Spleen (tissue), 11 donors: ENCODE results near the gene BCO2. TPM values are rescaled to one million over a fixed set of nuclear protein-coding genes. Genes with fewer than 3 reads are reported as not detected.

Source experiments
- DNase-seq: peaks from one replicate; pipeline ENCODE4 v3.0.0-alpha.2; 2020
- H3K27ac ChIP-seq, 8 donors: fragments of 200-600 bp; sonication (generic) in 7 of 8; 1 replicate in 4 of 8; 2 replicates in 4 of 8; pipeline versions ENCODE4 v1.5.0 to v1.8.0; 2016 to 2021; ENCODE audit warnings: inconsistent platforms in 4 of 8, mild to moderate bottlenecking in 4 of 8, moderate library complexity in 1 of 8
- H3K27me3 ChIP-seq, 7 donors: fragments of 200-600 bp; sonication (generic) in 6 of 7; replicated peaks in 1 of 7; 1 replicate in 4 of 7; 2 replicates in 3 of 7; pipeline versions ENCODE4 v1.5.0 to v1.8.0; 2016 to 2021; ENCODE audit warnings: inconsistent platforms in 3 of 7, mild to moderate bottlenecking in 1 of 7
- H3K36me3 ChIP-seq, 6 donors: fragments of 200-600 bp; sonication (generic) in 5 of 6; 1 replicate in 4 of 6; 2 replicates in 2 of 6; pipeline versions ENCODE4 v1.5.0 to v1.8.0; 2016 to 2021; ENCODE audit warnings: inconsistent platforms in 2 of 6
- H3K4me1 ChIP-seq, 6 donors: fragments of 200-600 bp; sonication (generic) in 5 of 6; 1 replicate in 3 of 6; 2 replicates in 3 of 6; pipeline versions ENCODE4 v1.5.0 to v1.8.0; 2016 to 2021; ENCODE audit warnings: inconsistent platforms in 3 of 6
- H3K4me3 ChIP-seq, 8 donors: fragments of 200-600 bp; sonication (generic) in 7 of 8; 1 replicate in 4 of 8; 2 replicates in 4 of 8; pipeline versions ENCODE4 v1.5.0 to v1.8.0; 2016 to 2021; ENCODE audit warnings: inconsistent platforms in 4 of 8, mild to moderate bottlenecking in 4 of 8, moderate library complexity in 2 of 8
- H3K9me3 ChIP-seq, 8 donors: fragments of 200-600 bp; sonication (generic) in 7 of 8; 1 replicate in 4 of 8; 2 replicates in 4 of 8; pipeline versions ENCODE4 v1.5.0 to v1.8.0; 2016 to 2021; ENCODE audit warnings: inconsistent platforms in 4 of 8
- POLR2A ChIP-seq, 3 donors: fragments of 450-650 bp; IDR thresholded peaks; one replicate each; pipeline ENCODE4 v1.5.1; 2017; ENCODE audit warnings: antibody characterized with exemption in 3 of 3, mild to moderate bottlenecking in 1 of 3
- POLR2AphosphoS5 ChIP-seq, 3 donors: sonication (generic); formaldehyde crosslinking; IDR thresholded peaks; one replicate each; pipeline ENCODE4 v1.5.1; 2017; ENCODE audit warnings: antibody characterized with exemption in 3 of 3
- WGBS, 5 donors: extraction: QIAGEN DNeasy Blood & Tissue Kit in 3 of 5; methylation state at CpG; one replicate each; pipeline versions ENCODE4 v1.1.5 to v1.1.7; 2013 to 2018; 5-methylcytosine and 5-hydroxymethylcytosine counted together
- intact Hi-C: fragments of 100-400 bp; cut with DNase I; formaldehyde crosslinking; loops from one replicate; pipeline ENCODE4 v1.15.0; 2023; ENCODE audit warnings: low total_unique reads
- polyA plus RNA-seq, 3 donors: library from polyadenylated mRNA; stranded (reverse); fragments of 200-250 nt; gene quantifications; one replicate each; pipeline ENCODE4 v1.2.1, GENCODE V29; 2013
- total RNA-seq, 7 donors: library from RNA; depleted of rRNA in 3 of 7; stranded (reverse); fragments of >200 nt in 3 of 7; fragmentation: NEBNext Ultra II Directional in 4 of 7; extraction: Animal tissue kit (Norgen Biotek cat#: 25700) in 4 of 7; gene quantifications; one replicate each; pipeline versions ENCODE4 v1.1.0 to v1.2.1, GENCODE V29; 2016 to 2021
- TF ChIP-seq, protein P1 (sequence below), 11 experiments: fragments of 200-600 bp in 7 of 11; fragments of 450-650 bp in 4 of 11; sonication (generic) in 4 of 11; IDR thresholded peaks in 8 of 11; conservative IDR thresholded peaks in 3 of 11; 1 replicate in 7 of 11; 2 replicates in 4 of 11; pipeline versions ENCODE4 v1.4.0 to v1.8.0; 2016 to 2021; ENCODE audit warnings: antibody characterized with exemption in 11 of 11, inconsistent platforms in 4 of 11, mild to moderate bottlenecking in 1 of 11
- donor health status: healthy with polysubstance abuse.
- donor health status: DM: no; HTN: no; CAD: no; lungs with moderate emphysema.
- donor health status: DM: no; HTN: no; CAD: no.
- donor health status: Bipolar disorder and iron deficiency.
- donor health status: healthy.
- donor health status: DM: no; HTN: no; CAD: no.
- donor health status: DM: yes; HTN: yes; CAD: no.

Gene BCO2
- total and polyA plus RNA-seq, 10 donors, result 1.6 to 7.8 (median 3.8) TPM

DNA sequence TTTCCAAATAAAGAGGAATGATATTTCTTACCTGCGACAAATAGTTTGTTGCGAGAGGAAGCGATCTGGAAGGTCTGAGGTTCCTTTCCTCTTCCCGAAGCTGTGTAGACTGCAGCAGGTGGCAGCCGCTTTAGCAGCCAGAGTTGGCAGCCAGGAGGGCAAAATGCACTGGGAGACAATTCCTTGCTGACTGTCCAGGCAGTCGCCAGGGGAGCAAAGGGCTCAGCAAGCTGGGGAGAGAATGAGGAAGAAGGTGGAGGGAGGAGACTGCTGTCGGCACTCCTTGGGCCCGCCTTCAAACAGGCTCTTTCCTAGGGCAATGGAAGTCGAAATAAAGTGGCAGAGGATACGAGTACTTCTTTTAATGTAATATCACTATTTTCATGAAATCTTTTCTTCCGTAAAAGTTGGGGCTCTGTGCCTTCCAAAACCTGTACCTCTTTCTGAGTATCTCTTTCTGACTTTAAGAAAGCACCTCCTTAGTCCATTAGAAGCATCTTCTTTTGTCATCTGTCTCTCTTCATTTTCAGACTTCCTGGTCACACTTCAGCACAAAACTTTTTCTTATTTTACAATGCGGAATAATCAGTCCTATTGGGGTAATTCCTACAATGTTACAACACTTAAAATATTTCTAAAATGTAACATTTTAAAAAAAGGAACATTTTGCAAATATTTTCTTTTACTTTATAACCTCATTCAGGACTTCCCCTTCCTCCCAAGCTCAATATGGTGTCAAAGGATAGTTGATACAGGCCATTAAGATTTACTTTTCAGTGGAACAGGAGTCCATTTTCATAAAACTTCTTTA is 11.2 kb upstream of the BCO2 start, which contains the start of gene IL18:
IL18 (minus strand) TSS at position 220 of the 811 bp plus-strand sequence. CDS start 9,041 bp downstream, outside the sequence.
- intact Hi-C loops, result no loop called here

DNA sequence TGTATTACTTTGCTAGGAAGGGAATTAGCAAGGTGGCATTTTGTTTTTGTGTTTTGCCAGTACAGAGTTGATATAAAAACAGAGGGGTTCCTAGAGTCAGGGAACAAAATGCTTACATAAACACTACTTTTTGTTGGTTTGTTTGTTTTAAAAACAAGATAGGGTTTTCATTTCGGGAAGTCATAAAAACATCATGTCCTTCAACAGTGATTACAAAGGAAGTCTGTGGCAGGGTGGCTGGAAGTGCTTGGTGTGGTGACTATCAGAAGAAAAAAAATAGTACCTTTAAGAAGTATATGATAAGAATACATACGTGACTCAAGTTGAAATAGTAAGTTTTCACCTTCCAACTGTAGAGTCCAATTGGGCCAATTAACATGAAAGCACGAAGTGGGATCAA is 10.3 kb upstream of the BCO2 start:
- H3K9me3 ChIP-seq, result no peaks in the 10 kb centered on the region
- peaks cover 0 to 36% (median 2%) of the 10 kb centered on the region in 6 donors for H3K4me1 ChIP-seq
- peak overlapping the region in 4 of 8 donors; percentile 66 to 90 (median 78) for H3K27ac ChIP-seq
- no peak overlapping the region for H3K4me3 ChIP-seq
- H3K27me3 ChIP-seq, result no peaks in the 10 kb centered on the region
- DNase-seq, result no peak
- WGBS, 5 donors, result 33 to 41% (median 37%) methylated on average over 3 of the region's 3 CpGs
- H3K36me3 ChIP-seq, result no peaks in the 10 kb centered on the region
- TF ChIP-seq POLR2A (IDR thresholded peaks at IDR 0.05), result no peak
- TF ChIP-seq POLR2AphosphoS5 (IDR thresholded peaks at IDR 0.05), result no peak
- TF ChIP-seq, protein P1, sequence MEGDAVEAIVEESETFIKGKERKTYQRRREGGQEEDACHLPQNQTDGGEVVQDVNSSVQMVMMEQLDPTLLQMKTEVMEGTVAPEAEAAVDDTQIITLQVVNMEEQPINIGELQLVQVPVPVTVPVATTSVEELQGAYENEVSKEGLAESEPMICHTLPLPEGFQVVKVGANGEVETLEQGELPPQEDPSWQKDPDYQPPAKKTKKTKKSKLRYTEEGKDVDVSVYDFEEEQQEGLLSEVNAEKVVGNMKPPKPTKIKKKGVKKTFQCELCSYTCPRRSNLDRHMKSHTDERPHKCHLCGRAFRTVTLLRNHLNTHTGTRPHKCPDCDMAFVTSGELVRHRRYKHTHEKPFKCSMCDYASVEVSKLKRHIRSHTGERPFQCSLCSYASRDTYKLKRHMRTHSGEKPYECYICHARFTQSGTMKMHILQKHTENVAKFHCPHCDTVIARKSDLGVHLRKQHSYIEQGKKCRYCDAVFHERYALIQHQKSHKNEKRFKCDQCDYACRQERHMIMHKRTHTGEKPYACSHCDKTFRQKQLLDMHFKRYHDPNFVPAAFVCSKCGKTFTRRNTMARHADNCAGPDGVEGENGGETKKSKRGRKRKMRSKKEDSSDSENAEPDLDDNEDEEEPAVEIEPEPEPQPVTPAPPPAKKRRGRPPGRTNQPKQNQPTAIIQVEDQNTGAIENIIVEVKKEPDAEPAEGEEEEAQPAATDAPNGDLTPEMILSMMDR (IDR thresholded peaks at IDR 0.05 in 8 of 11, conservative IDR thresholded peaks at IDR 0.05 in 3 of 11), result no peak
- intact Hi-C loops, result no loop called here

More for the DNA sequence above, 11.2 kb upstream of the BCO2 start, which contains the start of gene IL18:
- Histone ChIP-seq H3K9me3 (no peaks in the 10 kb centered on the region), H3K36me3 (no peaks in the 10 kb centered on the region), H3K4me1 (peaks cover 0 to 40% (median 2%) of the 10 kb centered on the region in 6 donors), H3K27me3 (no peaks in the 10 kb centered on the region), H3K27ac (peak within 1 kb of the TSS in 7 of 8 donors; percentile 33 to 90 (median 66)), H3K4me3 (peak within 1 kb of the TSS in 6 of 8 donors; percentile 10 to 63 (median 26))
- DNase-seq, result peak; percentile 84
- TF ChIP-seq POLR2AphosphoS5 (IDR thresholded peaks at IDR 0.05), result peak; percentile 10 to 85 (median 76)
- TF ChIP-seq, protein P1 (IDR thresholded peaks at IDR 0.05 in 8 of 11, conservative IDR thresholded peaks at IDR 0.05 in 3 of 11), result no peak
- peak in 1 of 3 donors; percentile 13 for TF ChIP-seq POLR2A (IDR thresholded peaks at IDR 0.05)
- WGBS, 5 donors, result 32 to 54% (median 43%) methylated on average over 12 of the region's 12 CpGs

DNA sequence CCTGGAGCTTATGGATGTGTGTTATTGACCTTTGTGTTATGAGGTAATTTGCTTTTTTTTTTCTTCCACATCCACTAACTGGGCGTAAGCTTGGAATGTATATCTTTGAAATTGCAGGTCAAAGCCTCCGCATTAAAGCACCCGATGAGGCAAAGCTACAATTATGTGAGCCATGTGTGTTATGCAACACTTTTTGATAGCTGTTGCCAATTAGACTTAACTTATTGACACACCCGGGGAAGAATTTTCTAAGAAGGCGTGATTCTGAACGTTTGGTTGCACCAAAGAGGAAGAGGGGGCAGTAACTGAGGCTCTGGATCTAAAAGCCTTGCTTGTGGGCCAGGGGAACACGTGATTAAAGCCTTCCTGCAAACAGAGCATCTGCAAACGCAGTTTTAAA is 8.8 kb upstream of the BCO2 start:
- TF ChIP-seq POLR2A (IDR thresholded peaks at IDR 0.05), result no peak
- TF ChIP-seq POLR2AphosphoS5 (IDR thresholded peaks at IDR 0.05), result no peak
- TF ChIP-seq, protein P1 (IDR thresholded peaks at IDR 0.05 in 8 of 11, conservative IDR thresholded peaks at IDR 0.05 in 3 of 11), result no peak
- H3K4me3 ChIP-seq, result no peak overlapping the region
- peaks cover 0 to 24% (median 2%) of the 10 kb centered on the region in 6 donors for H3K4me1 ChIP-seq
- no peaks in the 10 kb centered on the region for H3K36me3 ChIP-seq
- 58 to 82% (median 70%) methylated on average over 8 of the region's 8 CpGs for WGBS, 5 donors
- no peaks in the 10 kb centered on the region for H3K9me3 ChIP-seq
- intact Hi-C loops, result no loop called here
- no peak for DNase-seq
- no peak overlapping the region for H3K27ac ChIP-seq
- H3K27me3 ChIP-seq, result no peaks in the 10 kb centered on the region

DNA sequence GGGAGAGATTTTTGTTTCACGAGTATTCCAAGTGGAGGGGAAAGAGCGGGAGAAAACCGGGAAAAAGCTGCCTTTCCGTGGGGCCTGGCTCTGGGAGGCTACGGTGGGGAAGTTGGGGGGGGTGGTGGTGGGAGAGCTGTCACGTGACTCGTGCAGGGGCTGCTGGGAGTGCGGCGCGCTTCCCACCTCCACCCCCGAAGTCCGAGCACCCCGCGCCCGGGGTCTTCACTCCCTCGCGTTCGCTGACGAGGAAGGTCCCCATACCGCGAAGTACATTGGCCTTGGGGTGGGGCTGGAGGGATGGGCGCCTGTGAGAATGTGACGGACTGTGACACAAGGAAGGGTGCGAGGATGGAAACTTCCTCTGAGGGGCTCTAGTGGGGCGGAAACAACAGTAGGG is 8.2 kb upstream of the BCO2 start, which contains the start of gene TEX12:
TEX12 (plus strand) TSS at position 228 of the 400 bp plus-strand sequence. CDS start 1,897 bp downstream, outside the sequence.
- peaks cover 0 to 24% (median 2%) of the 10 kb centered on the region in 6 donors for H3K4me1 ChIP-seq
- no peaks in the 10 kb centered on the region for H3K27me3 ChIP-seq
- no peaks in the 10 kb centered on the region for H3K36me3 ChIP-seq
- no peak for DNase-seq
- intact Hi-C loops, result no loop called here
- H3K9me3 ChIP-seq, result no peaks in the 10 kb centered on the region
- no peak within 1 kb of the TSS for H3K4me3 ChIP-seq
- H3K27ac ChIP-seq, result no peak within 1 kb of the TSS
- 86 to 92% (median 88%) methylated on average over 25 of the region's 25 CpGs for WGBS, 5 donors
- TF ChIP-seq, protein P1 (IDR thresholded peaks at IDR 0.05 in 8 of 11, conservative IDR thresholded peaks at IDR 0.05 in 3 of 11), result no peak
- TF ChIP-seq POLR2A (IDR thresholded peaks at IDR 0.05), result no peak
- no peak for TF ChIP-seq POLR2AphosphoS5 (IDR thresholded peaks at IDR 0.05)
